SK-N-MC (cell line): Measurements from ENCODE around the gene RBL1.
"Not testable (repeated sequence)": the region's sequence is repeated elsewhere in the genome, so short reads cannot be mapped to it uniquely, and the experiment has no call there.

Source experiments
- DNase-seq: peaks from one replicate; pipeline ENCODE4 v3.0.0-alpha.2; 2011; ENCODE audit warnings: low read depth, low spot score
- H3K27ac ChIP-seq: fragments of 200-600 bp; sonication (generic); 2 replicates; pipeline ENCODE4 v1.5.1; 2016; ENCODE audit warnings: mixed run types
- H3K36me3 ChIP-seq: fragments of 200-600 bp; sonication (generic); 2 replicates; pipeline ENCODE4 v1.6.1; 2017; ENCODE audit warnings: antibody characterized with exemption, low read length, mixed read lengths; ENCODE audit not compliant: insufficient read depth
- H3K4me3 ChIP-seq: fragments of 200-600 bp; sonication (generic); 2 replicates; pipeline ENCODE4 v1.5.1; 2016
- H3K9ac ChIP-seq: fragments of 200-600 bp; sonication (generic); 2 replicates; pipeline ENCODE4 v1.8.0; 2017; ENCODE audit warnings: mixed run types, mixed read lengths; ENCODE audit not compliant: insufficient read length
- H3K9me3 ChIP-seq: fragments of 200-600 bp; sonication (generic); 2 replicates; pipeline ENCODE4 v1.6.1; 2017; ENCODE audit warnings: low read depth, mild to moderate bottlenecking, antibody characterized with exemption, low read length, moderate library complexity, mixed read lengths
- EZH2 ChIP-seq: fragments of 200-600 bp; sonication (generic); IDR thresholded peaks from one replicate; pipeline ENCODE4 v1.6.1; 2017; ENCODE audit warnings: antibody characterized with exemption
- FOXP2 ChIP-seq: optimal IDR thresholded peaks from 2 replicates; pipeline ENCODE3; 2011; ENCODE audit warnings: mild to moderate bottlenecking, moderate library complexity; ENCODE audit not compliant: insufficient read depth; ENCODE audit errors: extremely low read length, control extremely low read depth
- POLR2AphosphoS5 ChIP-seq: IDR thresholded peaks from 2 replicates; pipeline ENCODE4 v1.6.1; 2012; ENCODE audit warnings: mild to moderate bottlenecking, low read depth, low read length, borderline replicate concordance

Gene RBL1

GRCh38 chr20:37095599-37096414 is at the start of gene RBL1:
RBL1 (minus strand) TSS chr20:37095997; CDS start chr20:37095928, 69 bp downstream.
- peak within 1 kb of the TSS; percentile 82 for H3K4me3 ChIP-seq
- H3K36me3 ChIP-seq: peaks cover 30% of the 10 kb centered on the region; the same call in 1 of the 2 replicates
- no peaks in the 10 kb centered on the region for H3K9me3 ChIP-seq
- peak within 1 kb of the TSS; percentile 96 for H3K27ac ChIP-seq
- TF ChIP-seq EZH2 (no peak), POLR2AphosphoS5 (peak; percentile 81), FOXP2 (no peak)
- peak within 1 kb of the TSS; percentile 97 for H3K9ac ChIP-seq
- peak; percentile 64 for DNase-seq

GRCh38 chr20:37144856-37145404 is 49.1 kb upstream of the RBL1 start:
- TF ChIP-seq EZH2 (no peak), FOXP2 (no peak), POLR2AphosphoS5 (no peak)
- no peak overlapping the region for H3K27ac ChIP-seq
- no peak for DNase-seq
- no peaks in the 10 kb centered on the region for H3K36me3 ChIP-seq
- H3K4me3 ChIP-seq: no peak overlapping the region
- no peak overlapping the region for H3K9ac ChIP-seq
- H3K9me3 ChIP-seq: no peaks in the 10 kb centered on the region

- Histone ChIP-seq H3K9me3 (no peaks in the 10 kb centered on the region), H3K27ac (no peak overlapping the region), H3K36me3 (no peaks in the 10 kb centered on the region), H3K9ac (no peak overlapping the region), H3K4me3 (no peak overlapping the region)
- TF ChIP-seq POLR2AphosphoS5 (no peak), FOXP2 (no peak), EZH2 (no peak)
- no peak for DNase-seq
These were observed 46.9 kb upstream of the RBL1 start for GRCh38 chr20:37142708-37143107.

- TF ChIP-seq POLR2AphosphoS5 (no peak), EZH2 (no peak), FOXP2 (no peak)
- no peak overlapping the region for H3K9ac ChIP-seq
- DNase-seq: no peak
- H3K4me3 ChIP-seq: no peak overlapping the region
- H3K36me3 ChIP-seq: no peaks in the 10 kb centered on the region
- H3K27ac ChIP-seq: no peak overlapping the region
- H3K9me3 ChIP-seq: no peaks in the 10 kb centered on the region
These were observed 41.8 kb upstream of the RBL1 start for GRCh38 chr20:37137547-37137946.

GRCh38 chr20:37133952-37134351 is 38.2 kb upstream of the RBL1 start:
- Histone ChIP-seq H3K36me3 (no peaks in the 10 kb centered on the region), H3K9ac (no peak overlapping the region), H3K4me3 (no peak overlapping the region), H3K27ac (no peak overlapping the region), H3K9me3 (no peaks in the 10 kb centered on the region)
- DNase-seq: no peak
- TF ChIP-seq FOXP2: no peak
- no peak for TF ChIP-seq POLR2AphosphoS5
- no peak for TF ChIP-seq EZH2

GRCh38 chr20:37131486-37131885 is 35.7 kb upstream of the RBL1 start:
- no peak for TF ChIP-seq FOXP2
- no peak for TF ChIP-seq EZH2
- TF ChIP-seq POLR2AphosphoS5: no peak
- H3K36me3 ChIP-seq: no peaks in the 10 kb centered on the region
- no peak for DNase-seq

GRCh38 chr20:37128803-37129202 is 33.0 kb upstream of the RBL1 start:
- Histone ChIP-seq H3K9ac (no peak overlapping the region), H3K9me3 (no peaks in the 10 kb centered on the region), H3K4me3 (no peak overlapping the region), H3K36me3 (no peaks in the 10 kb centered on the region), H3K27ac (no peak overlapping the region)
- no peak for DNase-seq
- TF ChIP-seq EZH2 (no peak), FOXP2 (no peak), POLR2AphosphoS5 (no peak)

More at GRCh38 chr20:37131486-37131885, 35.7 kb upstream of the RBL1 start:
- no peak overlapping the region for H3K27ac ChIP-seq
- no peak overlapping the region for H3K4me3 ChIP-seq
- H3K9me3 ChIP-seq: no peaks in the 10 kb centered on the region
- H3K9ac ChIP-seq: no peak overlapping the region

- H3K9me3 ChIP-seq, H3K36me3 ChIP-seq, H3K4me3 ChIP-seq, H3K27ac ChIP-seq, H3K9ac ChIP-seq, DNase-seq: not testable (repeated sequence)
These were observed 30.5 kb upstream of the RBL1 start for GRCh38 chr20:37126290-37126689.

- no peaks in the 10 kb centered on the region for H3K9me3 ChIP-seq
- H3K4me3 ChIP-seq: no peak overlapping the region
- H3K36me3 ChIP-seq: no peaks in the 10 kb centered on the region
- TF ChIP-seq EZH2 (no peak), FOXP2 (no peak), POLR2AphosphoS5 (no peak)
- no peak for DNase-seq
- no peak overlapping the region for H3K27ac ChIP-seq
- H3K9ac ChIP-seq: no peak overlapping the region
These were observed 27.6 kb upstream of the RBL1 start for GRCh38 chr20:37123441-37123840.

- TF ChIP-seq EZH2 (no peak), POLR2AphosphoS5 (no peak), FOXP2 (no peak)
- Histone ChIP-seq H3K9me3 (no peaks in the 10 kb centered on the region), H3K9ac (no peak overlapping the region), H3K27ac (no peak overlapping the region), H3K4me3 (no peak overlapping the region), H3K36me3 (no peaks in the 10 kb centered on the region)
- no peak for DNase-seq
These were observed 24.7 kb upstream of the RBL1 start for GRCh38 chr20:37120497-37120896.
